HEK293 (cell line): ENCODE results near the gene BIVM.

Source experiments
- BCL11B ChIP-seq: fragments of 450-650 bp; formaldehyde crosslinking; IDR thresholded peaks from 2 replicates; pipeline ENCODE4 v1.5.1; 2016; ENCODE audit warnings: low read depth, missing biosample characterization, missing genetic modification characterization
- GLIS2 ChIP-seq: fragments of 450-650 bp; formaldehyde crosslinking; IDR thresholded peaks from 2 replicates; pipeline ENCODE4 v1.5.1; 2016; ENCODE audit warnings: missing biosample characterization, missing genetic modification characterization
- KLF1 ChIP-seq: fragments of 450-650 bp; formaldehyde crosslinking; IDR thresholded peaks from 2 replicates; pipeline ENCODE4 v1.5.1; 2016; ENCODE audit warnings: missing biosample characterization, missing genetic modification characterization
- KLF7 ChIP-seq: fragments of 450-650 bp; formaldehyde crosslinking; IDR thresholded peaks from 2 replicates; pipeline ENCODE4 v1.5.1; 2016; ENCODE audit warnings: missing biosample characterization, missing genetic modification characterization, borderline replicate concordance
- MEIS1 ChIP-seq: sonication (generic); formaldehyde crosslinking; IDR thresholded peaks from 2 replicates; pipeline ENCODE4 v1.8.1; 2022; ENCODE audit warnings: missing genetic modification reagents, mild to moderate bottlenecking, borderline replicate concordance
- MZF1 ChIP-seq: fragments of 450-650 bp; formaldehyde crosslinking; IDR thresholded peaks from 2 replicates; pipeline ENCODE4 v1.5.1; 2017; ENCODE audit warnings: missing biosample characterization, missing genetic modification characterization, borderline replicate concordance
- OSR2 ChIP-seq: fragments of 450-650 bp; formaldehyde crosslinking; IDR thresholded peaks from 2 replicates; pipeline ENCODE4 v1.5.1; 2016; ENCODE audit warnings: missing biosample characterization, missing genetic modification characterization
- SCRT2 ChIP-seq: fragments of 450-650 bp; formaldehyde crosslinking; IDR thresholded peaks from 2 replicates; pipeline ENCODE4 v1.5.1; 2016; ENCODE audit warnings: missing biosample characterization, missing genetic modification characterization
- TCF7L2 ChIP-seq: IDR thresholded peaks from 2 replicates; pipeline ENCODE4 v1.6.1; 2011; ENCODE audit warnings: low read depth, mild to moderate bottlenecking, inconsistent platforms, low read length, moderate library complexity, borderline replicate concordance
- TRIM28 ChIP-seq: IDR thresholded peaks from 2 replicates; pipeline ENCODE4 v1.6.1; 2011; ENCODE audit warnings: low read length, control low read depth, borderline replicate concordance
- YY1 ChIP-seq: fragments of 450-650 bp; formaldehyde crosslinking; IDR thresholded peaks from 2 replicates; pipeline ENCODE4 v1.5.1; 2018; ENCODE audit warnings: missing biosample characterization, missing genetic modification characterization
- ZBTB20 ChIP-seq: fragments of 450-650 bp; formaldehyde crosslinking; IDR thresholded peaks from 2 replicates; pipeline ENCODE4 v1.5.1; 2016; ENCODE audit warnings: missing biosample characterization, missing genetic modification characterization
- ZBTB21 ChIP-seq: fragments of 450-650 bp; formaldehyde crosslinking; IDR thresholded peaks from 2 replicates; pipeline ENCODE4 v1.5.1; 2017; ENCODE audit warnings: missing biosample characterization, missing genetic modification characterization
- ZBTB7A ChIP-seq: fragments of 450-650 bp; formaldehyde crosslinking; IDR thresholded peaks from 2 replicates; pipeline ENCODE4 v1.5.1; 2016; ENCODE audit warnings: low read depth, missing biosample characterization, missing genetic modification characterization
- ZNF114 ChIP-seq: fragments of 450-650 bp; formaldehyde crosslinking; IDR thresholded peaks from 2 replicates; pipeline ENCODE4 v1.5.0; 2017; ENCODE audit warnings: missing biosample characterization, missing genetic modification characterization
- ZNF18 ChIP-seq: fragments of 450-650 bp; formaldehyde crosslinking; IDR thresholded peaks from 2 replicates; pipeline ENCODE4 v1.5.1; 2016; ENCODE audit warnings: missing biosample characterization, missing genetic modification characterization
- ZNF324 ChIP-seq: fragments of 450-650 bp; formaldehyde crosslinking; IDR thresholded peaks from 2 replicates; pipeline ENCODE4 v1.5.1; 2016; ENCODE audit warnings: missing biosample characterization, missing genetic modification characterization
- ZNF354C ChIP-seq: fragments of 450-650 bp; formaldehyde crosslinking; IDR thresholded peaks from 2 replicates; pipeline ENCODE4 v1.5.1; 2016; ENCODE audit warnings: missing biosample characterization, missing genetic modification characterization, low read depth, borderline replicate concordance
- ZNF394 ChIP-seq: fragments of 450-650 bp; formaldehyde crosslinking; IDR thresholded peaks from 2 replicates; pipeline ENCODE4 v1.5.1; 2016; ENCODE audit warnings: missing biosample characterization, missing genetic modification characterization, mild to moderate bottlenecking, moderate library complexity, borderline replicate concordance
- ZNF423 ChIP-seq: fragments of 450-650 bp; formaldehyde crosslinking; IDR thresholded peaks from 2 replicates; pipeline ENCODE4 v1.5.1; 2016; ENCODE audit warnings: missing biosample characterization, missing genetic modification characterization
- ZNF513 ChIP-seq: fragments of 450-650 bp; IDR thresholded peaks from 2 replicates; pipeline ENCODE4 v1.5.1; 2018; ENCODE audit warnings: missing biosample characterization, missing genetic modification characterization
- ZNF544 ChIP-seq: fragments of 450-650 bp; formaldehyde crosslinking; IDR thresholded peaks from 2 replicates; pipeline ENCODE4 v1.5.0; 2017; ENCODE audit warnings: missing biosample characterization, missing genetic modification characterization
- ZNF585B ChIP-seq: fragments of 450-650 bp; formaldehyde crosslinking; IDR thresholded peaks from 2 replicates; pipeline ENCODE4 v1.5.1; 2016; ENCODE audit warnings: missing biosample characterization, missing genetic modification characterization
- ZNF654 ChIP-seq: fragments of 450-650 bp; formaldehyde crosslinking; IDR thresholded peaks from 2 replicates; pipeline ENCODE4 v1.5.1; 2016; ENCODE audit warnings: low read depth, missing biosample characterization, missing genetic modification characterization
- ZNF76 ChIP-seq: fragments of 450-650 bp; formaldehyde crosslinking; IDR thresholded peaks from 2 replicates; pipeline ENCODE4; 2016; ENCODE audit warnings: low read depth, missing biosample characterization, missing genetic modification characterization, borderline replicate concordance
- ZNF785 ChIP-seq: fragments of 450-650 bp; formaldehyde crosslinking; IDR thresholded peaks from 2 replicates; pipeline ENCODE4 v1.5.1; 2016; ENCODE audit warnings: missing biosample characterization, missing genetic modification characterization
- ZNF843 ChIP-seq: fragments of 450-650 bp; formaldehyde crosslinking; IDR thresholded peaks from 2 replicates; pipeline ENCODE4 v1.5.1; 2016; ENCODE audit warnings: missing biosample characterization, missing genetic modification characterization
- ZXDB ChIP-seq: fragments of 450-650 bp; formaldehyde crosslinking; IDR thresholded peaks from 2 replicates; pipeline ENCODE4 v1.5.1; 2016; ENCODE audit warnings: missing biosample characterization, missing genetic modification characterization
- TF ChIP-seq, protein P1 (sequence below): fragments of 450-650 bp; formaldehyde crosslinking; IDR thresholded peaks from 2 replicates; pipeline ENCODE4 v1.5.1; 2016; ENCODE audit warnings: missing biosample characterization, missing genetic modification characterization
- TF ChIP-seq, protein P2 (sequence below): IDR thresholded peaks from 2 replicates; pipeline ENCODE4 v1.6.1; 2011; ENCODE audit warnings: mild to moderate bottlenecking, low read depth, low read length, borderline replicate concordance
- TF ChIP-seq, protein P3 (sequence below): fragments of 450-650 bp; formaldehyde crosslinking; IDR thresholded peaks from 2 replicates; pipeline ENCODE4 v1.5.1; 2016; ENCODE audit warnings: missing biosample characterization, missing genetic modification characterization

The BIVM gene

GRCh38 chr13:102845630-102846260 lies 46.8 kb downstream of the BIVM start, which contains the start of gene ERCC5 (continued):
- TF ChIP-seq TRIM28 (0 out of 2 replicates have a peak, but pooled peaks have one; percentile 32), MZF1 (tag by site-specific recombination) (no peak), SCRT2 (peak; percentile 85), ZBTB7A (tag by site-specific recombination) (0 out of 2 replicates have a peak, but pooled peaks have one; percentile 22), ZXDB (tag by site-specific recombination) (peak; percentile 92), ZNF843 (tag by site-specific recombination) (0 out of 2 replicates have a peak, but pooled peaks have one; percentile 35), ZNF76 (tag by site-specific recombination) (peak; percentile 76; the same call in 1 of the 2 replicates), TCF7L2 (no peak), BCL11B (tag by site-specific recombination) (0 out of 2 replicates have a peak, but pooled peaks have one; percentile 34), MEIS1 (CRISPR knock-in tag) (no peak), ZNF18 (tag by site-specific recombination) (no peak), ZNF513 (tag by site-specific recombination) (no peak), ZNF114 (no peak), ZBTB20 (peak; percentile 80), ZNF585B (tag by site-specific recombination) (no peak), KLF7 (peak; percentile 79; the same call in 1 of the 2 replicates), ZNF394 (tag by site-specific recombination) (peak; percentile 63; the same call in 1 of the 2 replicates), ZNF324 (peak; percentile 72; the same call in 1 of the 2 replicates), ZNF654 (peak; percentile 17; the same call in 1 of the 2 replicates), ZNF785 (tag by site-specific recombination) (no peak), GLIS2 (peak; percentile 81), ZNF354C (tag by site-specific recombination) (no peak), ZNF544 (no peak), KLF1 (tag by site-specific recombination) (no peak), YY1 (peak; percentile 81), ZBTB21 (tag by site-specific recombination) (peak; percentile 98), OSR2 (tag by site-specific recombination) (no peak; the same call in 1 of the 2 replicates), ZNF423 (no peak)
- TF ChIP-seq, protein P1, sequence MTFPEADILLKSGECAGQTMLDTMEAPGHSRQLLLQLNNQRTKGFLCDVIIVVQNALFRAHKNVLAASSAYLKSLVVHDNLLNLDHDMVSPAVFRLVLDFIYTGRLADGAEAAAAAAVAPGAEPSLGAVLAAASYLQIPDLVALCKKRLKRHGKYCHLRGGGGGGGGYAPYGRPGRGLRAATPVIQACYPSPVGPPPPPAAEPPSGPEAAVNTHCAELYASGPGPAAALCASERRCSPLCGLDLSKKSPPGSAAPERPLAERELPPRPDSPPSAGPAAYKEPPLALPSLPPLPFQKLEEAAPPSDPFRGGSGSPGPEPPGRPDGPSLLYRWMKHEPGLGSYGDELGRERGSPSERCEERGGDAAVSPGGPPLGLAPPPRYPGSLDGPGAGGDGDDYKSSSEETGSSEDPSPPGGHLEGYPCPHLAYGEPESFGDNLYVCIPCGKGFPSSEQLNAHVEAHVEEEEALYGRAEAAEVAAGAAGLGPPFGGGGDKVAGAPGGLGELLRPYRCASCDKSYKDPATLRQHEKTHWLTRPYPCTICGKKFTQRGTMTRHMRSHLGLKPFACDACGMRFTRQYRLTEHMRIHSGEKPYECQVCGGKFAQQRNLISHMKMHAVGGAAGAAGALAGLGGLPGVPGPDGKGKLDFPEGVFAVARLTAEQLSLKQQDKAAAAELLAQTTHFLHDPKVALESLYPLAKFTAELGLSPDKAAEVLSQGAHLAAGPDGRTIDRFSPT (tag by site-specific recombination) = 0 out of 2 replicates have a peak, but pooled peaks have one; percentile 39
- TF ChIP-seq, protein P2, sequence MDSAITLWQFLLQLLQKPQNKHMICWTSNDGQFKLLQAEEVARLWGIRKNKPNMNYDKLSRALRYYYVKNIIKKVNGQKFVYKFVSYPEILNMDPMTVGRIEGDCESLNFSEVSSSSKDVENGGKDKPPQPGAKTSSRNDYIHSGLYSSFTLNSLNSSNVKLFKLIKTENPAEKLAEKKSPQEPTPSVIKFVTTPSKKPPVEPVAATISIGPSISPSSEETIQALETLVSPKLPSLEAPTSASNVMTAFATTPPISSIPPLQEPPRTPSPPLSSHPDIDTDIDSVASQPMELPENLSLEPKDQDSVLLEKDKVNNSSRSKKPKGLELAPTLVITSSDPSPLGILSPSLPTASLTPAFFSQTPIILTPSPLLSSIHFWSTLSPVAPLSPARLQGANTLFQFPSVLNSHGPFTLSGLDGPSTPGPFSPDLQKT = peak; percentile 23; the same call in 1 of the 2 replicates
- TF ChIP-seq, protein P3, sequence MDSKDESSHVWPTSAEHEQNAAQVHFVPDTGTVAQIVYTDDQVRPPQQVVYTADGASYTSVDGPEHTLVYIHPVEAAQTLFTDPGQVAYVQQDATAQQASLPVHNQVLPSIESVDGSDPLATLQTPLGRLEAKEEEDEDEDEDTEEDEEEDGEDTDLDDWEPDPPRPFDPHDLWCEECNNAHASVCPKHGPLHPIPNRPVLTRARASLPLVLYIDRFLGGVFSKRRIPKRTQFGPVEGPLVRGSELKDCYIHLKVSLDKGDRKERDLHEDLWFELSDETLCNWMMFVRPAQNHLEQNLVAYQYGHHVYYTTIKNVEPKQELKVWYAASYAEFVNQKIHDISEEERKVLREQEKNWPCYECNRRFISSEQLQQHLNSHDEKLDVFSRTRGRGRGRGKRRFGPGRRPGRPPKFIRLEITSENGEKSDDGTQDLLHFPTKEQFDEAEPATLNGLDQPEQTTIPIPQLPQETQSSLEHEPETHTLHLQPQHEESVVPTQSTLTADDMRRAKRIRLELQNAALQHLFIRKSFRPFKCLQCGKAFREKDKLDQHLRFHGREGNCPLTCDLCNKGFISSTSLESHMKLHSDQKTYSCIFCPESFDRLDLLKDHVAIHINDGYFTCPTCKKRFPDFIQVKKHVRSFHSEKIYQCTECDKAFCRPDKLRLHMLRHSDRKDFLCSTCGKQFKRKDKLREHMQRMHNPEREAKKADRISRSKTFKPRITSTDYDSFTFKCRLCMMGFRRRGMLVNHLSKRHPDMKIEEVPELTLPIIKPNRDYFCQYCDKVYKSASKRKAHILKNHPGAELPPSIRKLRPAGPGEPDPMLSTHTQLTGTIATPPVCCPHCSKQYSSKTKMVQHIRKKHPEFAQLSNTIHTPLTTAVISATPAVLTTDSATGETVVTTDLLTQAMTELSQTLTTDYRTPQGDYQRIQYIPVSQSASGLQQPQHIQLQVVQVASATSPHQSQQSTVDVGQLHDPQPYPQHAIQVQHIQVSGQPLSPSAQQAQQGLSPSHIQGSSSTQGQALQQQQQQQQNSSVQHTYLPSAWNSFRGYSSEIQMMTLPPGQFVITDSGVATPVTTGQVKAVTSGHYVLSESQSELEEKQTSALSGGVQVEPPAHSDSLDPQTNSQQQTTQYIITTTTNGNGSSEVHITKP (tag by site-specific recombination) = peak; percentile 97
